ENCODE data around the gene HYLS1.
"Not testable (repeated sequence)": the region's sequence is repeated elsewhere in the genome, so short reads cannot be mapped to it uniquely, and the experiment has no call there.

The HYLS1 gene, protein sequence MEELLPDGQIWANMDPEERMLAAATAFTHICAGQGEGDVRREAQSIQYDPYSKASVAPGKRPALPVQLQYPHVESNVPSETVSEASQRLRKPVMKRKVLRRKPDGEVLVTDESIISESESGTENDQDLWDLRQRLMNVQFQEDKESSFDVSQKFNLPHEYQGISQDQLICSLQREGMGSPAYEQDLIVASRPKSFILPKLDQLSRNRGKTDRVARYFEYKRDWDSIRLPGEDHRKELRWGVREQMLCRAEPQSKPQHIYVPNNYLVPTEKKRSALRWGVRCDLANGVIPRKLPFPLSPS

DNA sequence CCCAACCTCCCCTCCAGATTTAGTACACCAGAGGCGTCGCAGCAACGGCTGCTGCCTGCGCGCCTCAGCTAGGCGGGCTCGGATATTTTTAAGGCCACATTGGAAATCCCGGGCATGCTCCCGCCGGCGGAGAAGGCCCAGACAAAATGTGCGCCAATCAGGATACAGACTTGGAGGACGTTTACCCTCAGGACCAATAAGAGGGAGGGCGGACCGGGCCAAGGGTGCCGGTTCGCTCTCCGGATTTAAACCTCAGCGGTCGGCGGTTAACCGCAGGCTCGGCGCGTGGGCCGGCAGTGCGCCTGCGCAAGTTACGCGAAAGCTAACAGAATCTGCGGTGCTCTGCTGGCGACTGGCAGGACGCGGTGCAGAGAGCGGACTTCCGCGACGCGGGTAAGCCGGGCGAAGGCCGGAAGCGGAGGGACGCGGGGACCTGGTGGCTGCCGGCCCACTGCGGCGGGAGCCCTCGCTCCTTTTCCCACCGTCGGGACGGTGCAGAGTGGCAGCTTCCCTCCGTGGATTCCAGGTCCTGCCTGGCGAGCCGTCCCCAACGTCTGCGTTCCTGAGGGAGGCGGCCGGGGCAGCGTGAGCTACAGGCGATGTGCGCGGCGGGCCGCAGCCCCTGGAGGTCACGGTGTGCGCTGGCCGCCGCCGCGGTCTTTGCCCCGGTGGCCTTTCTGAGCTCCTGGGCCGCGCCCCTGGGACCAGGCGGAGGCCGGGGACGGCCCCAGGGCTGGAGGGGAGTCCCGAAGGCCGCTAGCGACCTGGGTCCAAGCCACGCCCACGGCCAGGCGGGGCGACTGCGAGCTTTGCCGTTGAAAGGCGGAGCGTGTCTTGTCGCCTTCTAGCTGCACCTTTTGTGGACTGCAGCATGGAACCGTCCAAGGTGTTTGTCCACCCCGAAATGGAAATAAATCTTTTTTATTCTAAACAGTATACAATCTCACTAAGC lies at the start of gene HYLS1:
Gene HYLS1 (plus strand): TSS at position 296 of the 952 bp plus-strand sequence. CDS start 11,701 bp downstream, outside the sequence.
- DNase-seq (ENCODE audit: low read depth, low spot score) = peak; percentile 89
- H3K27ac ChIP-seq = peak within 1 kb of the TSS; percentile 74

- H3K27ac ChIP-seq = no peak overlapping the region
- DNase-seq (ENCODE audit: low read depth, low spot score) = no peak
Measured at GRCh38 chr11:125842321-125842948, 45.0 kb upstream of the HYLS1 start.

DNA sequence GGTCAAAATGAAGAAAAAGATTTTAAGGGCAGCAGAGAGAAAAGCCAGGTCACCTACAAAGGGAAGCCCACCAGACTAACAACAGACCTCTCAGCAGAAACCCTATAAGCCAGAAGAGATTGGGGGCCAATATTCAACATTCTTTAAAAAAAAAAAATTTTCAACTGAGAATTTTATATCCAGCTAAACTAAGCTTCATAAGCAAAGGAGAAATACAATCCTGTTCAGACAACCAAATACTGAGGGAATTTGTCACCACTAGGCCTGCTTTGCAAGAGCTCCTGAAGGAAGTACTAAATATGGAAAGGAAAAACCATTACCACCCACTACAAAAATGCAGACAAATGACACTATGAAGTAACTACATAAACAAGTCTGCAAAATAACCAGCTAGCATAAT lies 41.3 kb upstream of the HYLS1 start:
- H3K27ac ChIP-seq = no peak overlapping the region
- DNase-seq (ENCODE audit: low read depth, low spot score) = no peak

- DNase-seq (ENCODE audit: low read depth, low spot score); H3K27ac ChIP-seq: not testable (repeated sequence)
Measured at GRCh38 chr11:125857670-125858069, 29.8 kb upstream of the HYLS1 start.

GRCh38 chr11:125862786-125863185 lies 24.7 kb upstream of the HYLS1 start:
- not testable (repeated sequence) for H3K27ac ChIP-seq; DNase-seq (ENCODE audit: low read depth, low spot score)

DNA sequence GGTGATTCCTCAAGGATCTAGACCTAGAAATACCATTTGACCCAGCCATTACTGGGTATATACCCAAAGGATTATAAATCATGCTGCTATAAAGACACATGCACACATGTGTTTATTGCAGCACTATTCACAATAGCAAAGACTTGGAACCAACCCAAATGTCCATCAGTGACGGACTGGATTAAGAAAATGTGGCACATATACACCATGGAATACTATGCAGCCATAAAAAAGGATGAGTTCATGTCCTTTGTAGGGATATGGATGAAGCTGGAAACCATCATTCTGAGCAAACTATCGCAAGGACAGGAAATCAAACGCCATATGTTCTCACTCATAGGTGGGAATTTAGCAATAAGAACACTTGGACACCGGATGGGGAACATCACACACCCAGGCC lies 22.1 kb upstream of the HYLS1 start:
- DNase-seq (ENCODE audit: low read depth, low spot score) = not testable (repeated sequence)

DNA sequence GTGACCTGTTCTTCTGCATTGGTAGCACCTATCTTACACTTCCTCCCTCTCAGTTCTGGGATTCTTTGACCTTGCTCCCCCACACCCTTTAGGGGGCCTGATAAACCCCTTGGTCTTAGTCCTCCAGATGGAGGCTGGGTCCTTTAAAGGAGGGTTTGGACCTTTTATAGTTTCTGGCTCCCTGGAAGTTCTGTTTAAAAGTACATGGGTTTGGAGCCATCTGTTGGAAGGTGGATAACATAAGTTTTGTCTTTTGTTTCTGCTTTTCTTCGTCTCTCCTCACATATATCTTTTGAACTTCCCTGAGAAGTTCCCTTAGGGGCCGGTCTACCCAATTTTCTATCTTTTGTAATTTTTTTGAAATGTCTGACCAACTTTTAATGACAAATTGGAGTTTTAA lies 17.9 kb upstream of the HYLS1 start:
- no peak overlapping the region for H3K27ac ChIP-seq
- DNase-seq (ENCODE audit: low read depth, low spot score) = no peak

More for the DNA sequence above, 22.1 kb upstream of the HYLS1 start:
- H3K27ac ChIP-seq = not testable (repeated sequence)

DNA sequence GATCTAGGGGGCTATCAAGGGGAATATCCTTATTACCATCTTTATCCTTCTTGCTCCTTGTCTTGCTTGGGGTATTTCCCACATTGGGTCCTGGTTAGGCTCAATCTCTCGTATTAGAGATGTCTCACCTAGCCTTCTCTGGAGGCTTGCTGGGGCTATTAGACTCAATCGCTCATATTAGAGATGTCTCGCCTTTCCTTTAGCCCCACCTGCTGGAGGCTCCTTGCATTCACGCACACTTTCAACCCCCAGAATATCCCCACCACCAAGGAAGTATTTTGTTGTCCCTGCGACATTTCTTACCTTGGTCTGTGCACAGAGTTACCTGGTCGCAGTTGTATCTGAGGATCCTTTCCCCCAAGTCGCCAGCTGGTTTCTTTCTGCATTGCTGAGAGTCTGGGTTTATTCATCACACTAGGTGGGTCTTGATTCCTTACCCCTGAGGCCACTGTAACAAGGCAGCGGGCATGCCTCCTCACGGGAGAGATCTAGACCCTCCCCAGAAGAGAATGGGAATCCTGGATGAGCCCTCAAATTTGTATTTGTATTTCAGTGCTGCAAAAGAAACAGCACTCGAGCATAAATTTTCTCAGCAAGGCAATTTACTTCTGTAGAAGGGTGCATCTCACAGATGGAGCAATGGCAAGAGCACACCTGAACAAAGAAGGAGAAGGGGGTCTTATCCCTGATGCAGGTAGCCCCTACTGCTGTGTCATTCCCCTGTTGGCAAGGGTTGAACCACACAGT lies 15.9 kb upstream of the HYLS1 start:
- H3K27ac ChIP-seq = no peak overlapping the region
- DNase-seq (ENCODE audit: low read depth, low spot score) = no peak

DNA sequence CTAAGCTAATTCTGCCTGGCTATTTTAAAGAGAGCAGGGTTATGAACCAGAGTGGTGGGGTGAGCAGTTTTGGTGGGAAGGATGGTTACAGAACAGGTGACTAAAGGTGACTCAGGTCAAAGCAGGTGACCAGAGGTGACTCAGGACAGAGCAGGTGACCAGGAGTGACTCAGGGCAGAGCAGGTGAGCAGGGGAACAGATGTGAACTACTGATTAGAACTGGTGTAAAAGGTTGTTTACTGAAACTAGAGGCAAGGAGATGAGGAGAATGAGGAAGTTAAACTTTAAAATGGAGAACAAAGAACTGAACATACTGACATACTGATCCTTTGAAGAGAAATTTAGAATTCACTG lies 15.4 kb upstream of the HYLS1 start:
- no peak for DNase-seq (ENCODE audit: low read depth, low spot score)
- H3K27ac ChIP-seq = no peak overlapping the region

DNA sequence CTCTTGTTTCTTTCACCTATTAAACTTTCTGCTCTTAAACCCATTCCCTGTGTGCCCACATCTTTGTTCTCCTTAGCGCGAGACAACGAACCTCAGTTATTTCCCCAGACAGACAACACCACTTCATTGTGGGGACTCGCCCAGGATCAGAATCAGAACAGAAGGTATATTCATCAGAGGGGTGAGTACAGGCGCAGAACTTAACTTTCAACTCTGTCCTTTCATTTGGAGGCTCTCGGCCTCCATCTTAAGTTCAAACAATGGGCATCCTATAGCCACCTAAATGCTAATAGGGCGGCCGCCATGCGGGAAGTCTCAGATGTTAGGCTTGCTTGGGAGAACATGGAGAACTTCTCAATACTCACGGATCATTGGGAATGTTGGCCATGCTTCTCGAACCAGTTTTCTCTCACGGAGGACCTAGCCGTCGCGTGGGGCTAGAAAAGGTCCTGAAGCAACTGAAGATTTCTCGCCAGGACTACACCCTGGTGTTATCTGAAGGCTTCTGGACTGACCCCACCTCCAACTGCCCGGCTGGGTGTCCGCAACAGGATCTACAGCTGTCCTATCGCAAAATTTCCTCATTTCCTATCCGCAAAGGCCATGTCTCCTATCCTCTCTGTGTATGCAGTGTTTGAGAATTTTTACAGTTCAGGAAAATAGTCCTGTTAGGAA lies 13.4 kb upstream of the HYLS1 start:
- no peak overlapping the region for H3K27ac ChIP-seq
- DNase-seq (ENCODE audit: low read depth, low spot score) = no peak

- H3K27ac ChIP-seq = no peak overlapping the region
- DNase-seq (ENCODE audit: low read depth, low spot score) = no peak
Measured at GRCh38 chr11:125874556-125875124, 12.8 kb upstream of the HYLS1 start.

DNA sequence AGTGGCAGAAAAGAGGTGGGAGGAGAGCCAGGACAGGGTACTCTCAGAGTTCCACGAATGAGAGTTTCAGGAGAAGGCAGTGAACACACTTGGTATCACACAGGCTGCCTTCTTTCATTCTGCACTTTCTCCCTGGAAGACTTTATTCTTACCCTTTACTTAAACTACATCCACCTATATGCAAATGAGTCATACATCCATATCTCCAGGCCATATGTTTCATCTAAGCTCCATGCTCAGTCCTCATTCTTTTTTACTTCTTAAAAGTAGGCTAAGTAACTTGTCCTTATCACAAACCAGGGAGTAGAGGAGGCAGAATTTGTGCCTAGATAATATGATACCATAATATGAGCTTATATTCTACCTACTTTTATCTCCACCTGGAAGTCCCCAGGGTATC lies 6.2 kb upstream of the HYLS1 start:
- no peak overlapping the region for H3K27ac ChIP-seq
- DNase-seq (ENCODE audit: low read depth, low spot score) = no peak

DNA sequence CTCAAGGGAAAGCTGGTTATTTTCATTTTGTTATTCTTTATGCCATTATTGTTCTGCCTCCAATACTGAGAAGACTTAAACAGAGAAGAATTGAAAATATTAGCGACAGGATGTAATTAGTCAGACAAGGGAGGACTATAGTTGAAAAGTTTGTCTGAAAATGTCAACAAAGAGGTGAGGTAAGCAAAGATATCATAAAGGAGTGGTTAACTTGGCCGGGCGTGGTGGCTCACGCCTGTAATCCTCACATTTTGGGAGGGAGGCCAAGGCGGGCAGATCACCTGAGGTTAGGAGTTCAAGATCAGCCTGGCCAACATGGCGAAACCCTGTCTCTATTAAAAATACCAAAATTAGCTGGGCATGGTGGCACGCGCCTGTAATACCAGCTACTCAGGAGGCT lies 4.1 kb upstream of the HYLS1 start:
- H3K27ac ChIP-seq = no peak overlapping the region
- DNase-seq (ENCODE audit: low read depth, low spot score) = no peak

- no peak overlapping the region for H3K27ac ChIP-seq
- DNase-seq (ENCODE audit: low read depth, low spot score) = no peak
Measured at GRCh38 chr11:125886997-125887372, 483 bp upstream of the HYLS1 start.

GRCh38 chr11:125890447-125891100 lies 3.1 kb downstream of the HYLS1 start:
- H3K27ac ChIP-seq = no peak overlapping the region
- DNase-seq (ENCODE audit: low read depth, low spot score) = no peak

GRCh38 chr11:125892071-125892470 lies 4.6 kb downstream of the HYLS1 start:
- DNase-seq (ENCODE audit: low read depth, low spot score) = no peak
- H3K27ac ChIP-seq = peak overlapping the region; percentile 16

GRCh38 chr11:125892994-125893393 lies 5.5 kb downstream of the HYLS1 start:
- no peak overlapping the region for H3K27ac ChIP-seq
- DNase-seq (ENCODE audit: low read depth, low spot score) = no peak

DNA sequence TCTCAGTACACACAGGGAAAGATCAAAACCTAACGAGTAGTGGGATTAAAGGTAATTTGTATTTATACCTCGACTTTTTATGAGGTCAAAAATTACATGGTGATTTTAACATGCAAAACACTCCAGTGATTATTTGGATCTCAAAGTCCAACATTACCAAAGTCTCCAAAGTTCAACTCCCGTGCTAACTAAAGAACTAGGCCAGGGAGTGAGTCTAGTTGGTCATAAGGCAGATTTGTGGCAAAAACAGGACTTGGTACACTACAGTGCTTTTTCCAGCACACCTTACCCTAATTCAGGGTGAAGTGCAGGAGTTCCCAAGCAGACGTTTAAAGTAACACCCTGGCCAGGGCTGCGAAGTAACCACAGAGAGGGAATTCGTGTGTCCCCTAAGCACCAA lies 14.4 kb downstream of the HYLS1 start:
- DNase-seq (ENCODE audit: low read depth, low spot score) = no peak
- no peak overlapping the region for H3K27ac ChIP-seq
